DOHH2 (cell line): ENCODE results near the gene VWC2.
A peak's percentile ranks its signal among the peaks of the same experiment; 100 is the strongest.
"Not testable (repeated sequence)": the region's sequence is repeated elsewhere in the genome, so short reads cannot be mapped to it uniquely, and the experiment has no call there.

Source experiments
- H3F3A ChIP-seq: fragments of 200-600 bp; sonication (generic), shearing (Covaris generic); 2 replicates; pipeline ENCODE4 v1.6.0; 2016; ENCODE audit warnings: antibody characterized with exemption, mild to moderate bottlenecking; ENCODE audit not compliant: control insufficient read depth, insufficient read depth
- H3K27ac ChIP-seq: fragments of 200-600 bp; sonication (generic); 2 replicates; pipeline ENCODE4 v1.5.1; 2014; ENCODE audit warnings: low read depth, mild to moderate bottlenecking, low read length, moderate library complexity
- H3K27me3 ChIP-seq: fragments of 200-600 bp; sonication (generic); 2 replicates; pipeline ENCODE4 v1.6.1; 2014; ENCODE audit warnings: mild to moderate bottlenecking, low read length, mixed read lengths; ENCODE audit not compliant: control insufficient read depth
- H3K36me3 ChIP-seq: fragments of 200-600 bp; sonication (generic); 2 replicates; pipeline ENCODE4 v1.6.1; 2014; ENCODE audit warnings: mild to moderate bottlenecking, low read length, moderate library complexity, mixed read lengths; ENCODE audit not compliant: control insufficient read depth
- H3K4me1 ChIP-seq: fragments of 200-600 bp; sonication (generic); 2 replicates; pipeline ENCODE4 v1.6.1; 2014; ENCODE audit warnings: mild to moderate bottlenecking, low read length, mixed read lengths; ENCODE audit not compliant: control insufficient read depth
- H3K4me2 ChIP-seq: fragments of 200-600 bp; sonication (generic); 2 replicates; pipeline ENCODE4 v1.6.0; 2014; ENCODE audit warnings: mild to moderate bottlenecking, low read length, moderate library complexity
- H3K4me3 ChIP-seq: fragments of 200-600 bp; sonication (generic); 2 replicates; pipeline ENCODE4 v1.5.1; 2014; ENCODE audit warnings: mild to moderate bottlenecking, low read length, mixed read lengths
- H3K79me2 ChIP-seq: fragments of 200-600 bp; sonication (generic); 2 replicates; pipeline ENCODE4 v1.6.1; 2014; ENCODE audit warnings: mild to moderate bottlenecking, low read length, mixed read lengths; ENCODE audit not compliant: control insufficient read depth
- H3K9me2 ChIP-seq: fragments of 200-600 bp; sonication (generic); replicated peaks from 2 replicates; pipeline ENCODE4 v1.6.1; 2014; ENCODE audit warnings: mild to moderate bottlenecking, low read length, mixed read lengths; ENCODE audit not compliant: control insufficient read depth
- H3K9me3 ChIP-seq: fragments of 200-600 bp; sonication (generic); 2 replicates; pipeline ENCODE4 v1.6.1; 2014; ENCODE audit warnings: antibody characterized with exemption, low read length, mixed read lengths; ENCODE audit not compliant: control insufficient read depth, insufficient read depth
- H4K20me1 ChIP-seq: fragments of 200-600 bp; sonication (generic); 2 replicates; pipeline ENCODE4 v1.6.0; 2014; ENCODE audit warnings: low read depth, mild to moderate bottlenecking, antibody characterized with exemption, low read length, moderate library complexity; ENCODE audit not compliant: control insufficient read depth, insufficient read depth
- EZH2phosphoT487 ChIP-seq: fragments of 200-600 bp; sonication (generic); IDR thresholded peaks from 2 replicates; pipeline ENCODE4 v1.6.1; 2017; ENCODE audit warnings: borderline replicate concordance, mild to moderate bottlenecking, antibody characterized with exemption, low read length, moderate library complexity, mixed read lengths
- TF ChIP-seq, protein P1 (sequence below): fragments of 200-600 bp; sonication (generic); IDR thresholded peaks from one replicate; pipeline ENCODE4 v1.5.1; 2014; ENCODE audit warnings: antibody characterized with exemption, mild to moderate bottlenecking, low read depth, low read length; ENCODE audit not compliant: poor library complexity, severe bottlenecking

VWC2 gene

DNA sequence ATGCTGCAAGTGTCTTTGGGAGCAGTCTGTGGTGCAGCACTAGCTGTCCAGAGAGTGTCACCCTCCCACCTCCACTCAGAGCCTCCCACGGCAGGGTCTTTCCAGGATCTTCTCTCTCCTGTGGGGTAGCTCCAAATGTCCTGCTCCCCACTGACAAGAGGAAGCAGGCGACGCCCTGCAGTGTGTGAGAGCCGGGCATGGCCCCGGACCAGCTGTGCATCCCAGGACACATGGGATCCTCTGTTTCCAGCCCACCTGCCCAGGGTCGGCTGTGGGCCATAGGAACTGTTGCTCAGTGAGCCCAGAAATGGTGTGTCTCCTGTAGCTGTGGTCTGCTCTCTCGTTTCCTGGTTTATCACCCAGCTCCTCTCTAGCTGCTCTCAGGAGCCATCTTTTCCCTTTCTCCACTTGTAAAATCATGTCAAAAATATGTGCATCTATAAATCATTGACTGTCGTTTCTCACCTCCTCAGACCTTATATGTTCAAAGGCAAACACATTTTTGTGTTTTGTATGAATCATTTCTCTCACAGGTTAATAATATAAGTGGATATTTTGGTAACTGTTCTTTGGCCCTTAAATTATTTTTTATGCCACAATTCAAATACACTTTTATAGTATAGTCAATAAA lies 74.9 kb downstream of the VWC2 start:
- H4K20me1 ChIP-seq, result no peaks in the 10 kb centered on the region
- H3K36me3 ChIP-seq, result no peaks in the 10 kb centered on the region
- no peak for TF ChIP-seq EZH2phosphoT487
- TF ChIP-seq, protein P1, sequence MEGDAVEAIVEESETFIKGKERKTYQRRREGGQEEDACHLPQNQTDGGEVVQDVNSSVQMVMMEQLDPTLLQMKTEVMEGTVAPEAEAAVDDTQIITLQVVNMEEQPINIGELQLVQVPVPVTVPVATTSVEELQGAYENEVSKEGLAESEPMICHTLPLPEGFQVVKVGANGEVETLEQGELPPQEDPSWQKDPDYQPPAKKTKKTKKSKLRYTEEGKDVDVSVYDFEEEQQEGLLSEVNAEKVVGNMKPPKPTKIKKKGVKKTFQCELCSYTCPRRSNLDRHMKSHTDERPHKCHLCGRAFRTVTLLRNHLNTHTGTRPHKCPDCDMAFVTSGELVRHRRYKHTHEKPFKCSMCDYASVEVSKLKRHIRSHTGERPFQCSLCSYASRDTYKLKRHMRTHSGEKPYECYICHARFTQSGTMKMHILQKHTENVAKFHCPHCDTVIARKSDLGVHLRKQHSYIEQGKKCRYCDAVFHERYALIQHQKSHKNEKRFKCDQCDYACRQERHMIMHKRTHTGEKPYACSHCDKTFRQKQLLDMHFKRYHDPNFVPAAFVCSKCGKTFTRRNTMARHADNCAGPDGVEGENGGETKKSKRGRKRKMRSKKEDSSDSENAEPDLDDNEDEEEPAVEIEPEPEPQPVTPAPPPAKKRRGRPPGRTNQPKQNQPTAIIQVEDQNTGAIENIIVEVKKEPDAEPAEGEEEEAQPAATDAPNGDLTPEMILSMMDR, result no peak

DNA sequence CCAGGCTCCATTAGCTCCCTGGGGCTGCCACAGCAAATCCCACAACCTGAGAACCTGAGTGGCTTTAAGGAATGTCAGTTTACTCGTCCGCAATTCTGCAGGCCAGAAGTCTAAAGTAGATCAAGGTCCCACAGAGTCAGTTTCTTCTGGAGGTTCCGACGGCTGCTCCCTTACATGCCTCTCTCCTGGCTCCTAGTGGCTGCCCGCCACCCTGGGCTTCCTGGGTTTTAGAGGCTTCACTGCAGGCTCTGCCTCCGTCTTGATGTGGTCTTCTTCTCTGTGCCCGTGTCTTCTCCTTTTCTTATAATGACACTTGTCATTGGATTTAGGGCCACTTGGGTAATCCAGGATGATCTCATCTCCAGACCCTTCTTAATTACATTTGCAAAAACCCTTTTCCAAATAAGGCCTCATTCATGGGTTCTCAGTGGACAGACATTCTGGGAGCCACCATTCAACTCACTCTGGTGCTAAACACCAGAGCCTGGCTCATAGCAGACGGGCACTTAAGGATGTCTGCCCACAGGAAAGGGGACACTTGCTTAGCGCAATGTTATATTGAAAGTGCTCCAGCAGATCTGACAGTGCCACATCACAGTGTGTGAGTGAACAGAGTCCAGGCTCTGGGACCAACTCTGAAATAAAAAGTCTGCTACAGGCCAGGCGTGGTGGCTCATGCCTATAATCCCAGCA lies 77.6 kb downstream of the VWC2 start:
- Histone ChIP-seq H3K79me2 (no peaks in the 10 kb centered on the region), H3K4me1 (no peaks in the 10 kb centered on the region), H3K36me3 (no peaks in the 10 kb centered on the region), H3K27ac (no peak overlapping the region), H3K4me3 (no peak overlapping the region), H3K27me3 (no peaks in the 10 kb centered on the region; the same call in 1 of the 2 replicates), H4K20me1 (no peaks in the 10 kb centered on the region), H3K9me3 (no peaks in the 10 kb centered on the region), H3F3A (no peaks in the 10 kb centered on the region), H3K9me2 (no peaks in the 10 kb centered on the region), H3K4me2 (no peak overlapping the region)
- TF ChIP-seq, protein P1, result no peak
- no peak for TF ChIP-seq EZH2phosphoT487

More for the DNA sequence above, 74.9 kb downstream of the VWC2 start:
- Histone ChIP-seq H3F3A (no peaks in the 10 kb centered on the region), H3K27ac (no peak overlapping the region), H3K4me2 (no peak overlapping the region), H3K27me3 (no peaks in the 10 kb centered on the region; the same call in 1 of the 2 replicates), H3K4me3 (no peak overlapping the region), H3K79me2 (no peaks in the 10 kb centered on the region), H3K4me1 (no peaks in the 10 kb centered on the region), H3K9me3 (no peaks in the 10 kb centered on the region), H3K9me2 (no peaks in the 10 kb centered on the region)

DNA sequence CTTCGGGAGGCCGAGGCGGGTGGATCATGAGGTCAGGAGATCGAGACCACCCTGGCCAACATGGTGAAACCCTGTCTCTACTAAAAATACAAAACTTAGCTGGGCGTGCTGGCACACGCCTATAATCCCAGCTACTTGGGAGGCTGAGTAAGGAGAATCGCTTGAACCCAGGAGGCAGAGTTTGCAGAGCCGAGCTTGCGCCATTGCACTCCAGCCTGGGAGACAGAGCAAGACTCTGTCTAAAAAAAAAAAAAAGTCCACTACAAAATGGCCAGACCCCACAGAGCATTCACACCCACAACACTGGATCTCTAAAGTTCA lies 78.1 kb downstream of the VWC2 start:
- not testable (repeated sequence) for H3K9me3 ChIP-seq, H3K9me2 ChIP-seq, H3K79me2 ChIP-seq, H3F3A ChIP-seq, H3K4me3 ChIP-seq, H3K27me3 ChIP-seq, H4K20me1 ChIP-seq, H3K27ac ChIP-seq, H3K36me3 ChIP-seq, H3K4me1 ChIP-seq, H3K4me2 ChIP-seq

DNA sequence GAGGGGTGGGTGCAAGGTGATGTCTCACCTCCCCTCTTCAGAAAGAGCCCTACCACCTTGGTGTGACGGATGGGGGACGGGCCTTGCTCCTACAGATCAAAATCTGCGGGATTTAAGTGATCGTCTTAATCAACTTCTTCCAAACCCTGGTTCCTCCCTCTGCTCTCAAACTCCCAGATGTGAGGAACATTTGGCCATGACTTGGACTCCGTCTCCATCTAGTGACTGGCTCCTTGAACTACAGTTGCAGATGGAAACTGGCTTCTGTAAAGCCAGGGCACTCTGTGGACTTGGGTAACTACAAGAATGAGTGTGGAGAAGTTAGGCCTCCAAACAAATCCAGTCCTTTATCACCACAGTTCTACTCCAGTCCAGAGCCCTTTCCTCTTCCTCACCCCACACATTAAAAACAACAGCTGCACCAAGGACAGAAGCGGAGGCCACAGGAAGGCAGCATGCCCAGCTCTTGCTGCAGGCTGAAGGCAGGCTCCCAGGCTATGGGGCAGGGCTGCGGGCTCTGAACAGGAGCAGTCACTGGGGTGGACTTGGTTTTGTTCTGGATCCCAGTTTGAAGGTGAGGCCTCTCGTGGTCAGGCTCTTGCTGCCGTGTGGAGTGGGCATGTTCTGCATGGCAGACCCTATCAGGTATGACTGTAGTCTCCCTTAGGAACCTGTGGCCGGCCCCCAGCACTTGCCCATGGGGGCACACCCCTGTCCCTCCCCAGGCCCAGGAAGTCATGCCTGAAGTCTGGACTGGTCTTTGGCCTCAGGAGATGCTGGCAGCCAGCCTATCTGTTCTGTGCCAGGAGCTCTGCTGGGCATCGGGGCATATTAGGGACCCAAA lies 79.4 kb downstream of the VWC2 start:
- TF ChIP-seq, protein P1, result peak; percentile 92
- no peak for TF ChIP-seq EZH2phosphoT487
- Histone ChIP-seq H3F3A (no peaks in the 10 kb centered on the region), H3K4me2 (no peak overlapping the region), H3K9me3 (no peaks in the 10 kb centered on the region), H3K27ac (no peak overlapping the region), H3K4me3 (no peak overlapping the region), H4K20me1 (no peaks in the 10 kb centered on the region), H3K79me2 (no peaks in the 10 kb centered on the region), H3K36me3 (no peaks in the 10 kb centered on the region), H3K27me3 (no peaks in the 10 kb centered on the region; the same call in 1 of the 2 replicates), H3K9me2 (no peaks in the 10 kb centered on the region), H3K4me1 (no peaks in the 10 kb centered on the region)
